K562 (cell line): ENCODE data around the gene WDR76. TPM values are rescaled to one million over a fixed set of nuclear protein-coding genes. Genes with fewer than 3 reads are reported as not detected.
A peak's percentile ranks its signal among the peaks of the same experiment; 100 is the strongest.

Source experiments
- CUX1 ChIP-seq: fragments of 200-800 bp; sonication (Bioruptor generic); IDR thresholded peaks from 2 replicates; pipeline ENCODE4 v1.6.1; 2016; ENCODE audit warnings: missing genetic modification characterization, missing compliant biosample characterization
- KHSRP ChIP-seq: fragments of 450-650 bp; IDR thresholded peaks from 2 replicates; pipeline ENCODE4 v1.6.1; 2017
- MTF1 ChIP-seq: fragments of 250-450 bp; sonication (Bioruptor Pico); IDR thresholded peaks from 2 replicates; pipeline ENCODE4 v1.9.0; 2021; ENCODE audit warnings: moderate library complexity, mild to moderate bottlenecking, inconsistent platforms, borderline replicate concordance
- POLR2B ChIP-seq: fragments of 450-650 bp; IDR thresholded peaks from 2 replicates; pipeline ENCODE4 v1.6.1; 2018; ENCODE audit warnings: low read depth; ENCODE audit not compliant: partially characterized antibody
- PURB ChIP-seq: sonication (generic); formaldehyde crosslinking; IDR thresholded peaks from 2 replicates; pipeline ENCODE4 v1.9.0; 2021; ENCODE audit warnings: low read depth, mild to moderate bottlenecking, missing genetic modification reagents
- RAD21 ChIP-seq, 2 experiments: fragments of 250-450 bp in 1 of 2; fragments of 450-650 bp in 1 of 2; sonication (Bioruptor Pico) in 1 of 2; formaldehyde crosslinking in 1 of 2; IDR thresholded peaks in 1 of 2; conservative IDR thresholded peaks in 1 of 2; 2 replicates each; pipeline versions ENCODE4 v1.4.0 to v1.8.0; 2020 to 2022; ENCODE audit warnings: mild to moderate bottlenecking in 2 of 2, moderate library complexity in 1 of 2
- RBFOX2 ChIP-seq: fragments of 200-400 bp; formaldehyde crosslinking; IDR thresholded peaks from 2 replicates; pipeline ENCODE4 v1.6.1; 2017; ENCODE audit warnings: low read depth, mild to moderate bottlenecking, low read length, moderate library complexity
- polyA plus RNA-seq, 8 experiments: library from polyadenylated mRNA; depleted of rRNA in 4 of 8; stranded (reverse) in 5 of 8; unstranded in 3 of 8; fragments of >200 nt; fragmentation: Nextera tagmentation in 2 of 8; fragmentation: Illumina TruSeq in 1 of 8; extraction: Ambion mirVana in 2 of 8; extraction: Trizol in 1 of 8; gene quantifications; 2 replicates each; pipeline versions ENCODE4 v1.2.1 to v1.2.3, GENCODE V29; 2011 to 2014; ENCODE audit warnings: inconsistent platforms in 1 of 8, missing spikeins in 1 of 8
- total RNA-seq, 7 experiments: library from RNA; depleted of rRNA in 6 of 7; stranded (reverse); fragments of >200 nt in 6 of 7; fragmentation: Illumina TruSeq in 2 of 7; extraction: Trizol in 2 of 7; gene quantifications; 2 replicates each; pipeline versions ENCODE4 v1.2.1 to v1.2.3, GENCODE V29; 2011 to 2021; ENCODE audit warnings: low replicate concordance in 1 of 7
- TF ChIP-seq, protein P1 (sequence below), 2 experiments: fragments of 450-650 bp; IDR thresholded peaks; 2 replicates each; pipeline ENCODE4 v1.6.1; 2016
- TF ChIP-seq, protein P2 (sequence below), 3 experiments: fragments of 200-800 bp in 1 of 3; fragments of 250-450 bp in 1 of 3; fragments of 450-650 bp in 1 of 3; sonication (Bioruptor Pico) in 1 of 3; sonication (Bioruptor generic) in 1 of 3; formaldehyde crosslinking in 1 of 3; IDR thresholded peaks; 2 replicates each; pipeline versions ENCODE4 v1.6.1 to v1.8.0; 2016 to 2022; ENCODE audit warnings: mild to moderate bottlenecking in 2 of 3, missing genetic modification characterization in 2 of 3, missing compliant biosample characterization in 1 of 3, moderate library complexity in 1 of 3
- TF ChIP-seq, protein P3 (sequence below): fragments of 450-650 bp; conservative IDR thresholded peaks from 2 replicates; pipeline ENCODE4 v1.6.1; 2016; ENCODE audit warnings: missing genetic modification characterization, low read depth, mild to moderate bottlenecking, control low read depth, missing compliant biosample characterization
- TF ChIP-seq, protein P4 (sequence below): fragments of 450-650 bp; IDR thresholded peaks from 2 replicates; pipeline ENCODE4 v1.6.1; 2017; ENCODE audit warnings: mild to moderate bottlenecking, moderate library complexity

WDR76 gene
- total and polyA plus RNA-seq, 9 of the 15 experiments (the other 6 are each of a cell fraction or from before 2014, with no cell fraction given), result 9.8 to 69.5 (median 44.4) TPM

- TF ChIP-seq CUX1 (CRISPR knock-in tag) (no peak; the same call in 1 of the 2 replicates), MTF1 (CRISPR knock-in tag) (no peak), RAD21 (CRISPR knock-in tag; conservative IDR thresholded peaks at IDR 0.05 in 1 of 2, IDR thresholded peaks at IDR 0.05 in 1 of 2) (no peak), PURB (no peak), KHSRP (no peak), POLR2B (peak; percentile 93), RBFOX2 (peak; percentile 87)
- TF ChIP-seq, protein P1, sequence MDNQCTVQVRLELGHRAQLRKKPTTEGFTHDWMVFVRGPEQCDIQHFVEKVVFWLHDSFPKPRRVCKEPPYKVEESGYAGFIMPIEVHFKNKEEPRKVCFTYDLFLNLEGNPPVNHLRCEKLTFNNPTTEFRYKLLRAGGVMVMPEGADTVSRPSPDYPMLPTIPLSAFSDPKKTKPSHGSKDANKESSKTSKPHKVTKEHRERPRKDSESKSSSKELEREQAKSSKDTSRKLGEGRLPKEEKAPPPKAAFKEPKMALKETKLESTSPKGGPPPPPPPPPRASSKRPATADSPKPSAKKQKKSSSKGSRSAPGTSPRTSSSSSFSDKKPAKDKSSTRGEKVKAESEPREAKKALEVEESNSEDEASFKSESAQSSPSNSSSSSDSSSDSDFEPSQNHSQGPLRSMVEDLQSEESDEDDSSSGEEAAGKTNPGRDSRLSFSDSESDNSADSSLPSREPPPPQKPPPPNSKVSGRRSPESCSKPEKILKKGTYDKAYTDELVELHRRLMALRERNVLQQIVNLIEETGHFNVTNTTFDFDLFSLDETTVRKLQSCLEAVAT (IDR thresholded peaks at IDR 0.05), result peak in 1 of 2 experiments; percentile 65; a peak in 1 of 4 replicates
- TF ChIP-seq, protein P2, sequence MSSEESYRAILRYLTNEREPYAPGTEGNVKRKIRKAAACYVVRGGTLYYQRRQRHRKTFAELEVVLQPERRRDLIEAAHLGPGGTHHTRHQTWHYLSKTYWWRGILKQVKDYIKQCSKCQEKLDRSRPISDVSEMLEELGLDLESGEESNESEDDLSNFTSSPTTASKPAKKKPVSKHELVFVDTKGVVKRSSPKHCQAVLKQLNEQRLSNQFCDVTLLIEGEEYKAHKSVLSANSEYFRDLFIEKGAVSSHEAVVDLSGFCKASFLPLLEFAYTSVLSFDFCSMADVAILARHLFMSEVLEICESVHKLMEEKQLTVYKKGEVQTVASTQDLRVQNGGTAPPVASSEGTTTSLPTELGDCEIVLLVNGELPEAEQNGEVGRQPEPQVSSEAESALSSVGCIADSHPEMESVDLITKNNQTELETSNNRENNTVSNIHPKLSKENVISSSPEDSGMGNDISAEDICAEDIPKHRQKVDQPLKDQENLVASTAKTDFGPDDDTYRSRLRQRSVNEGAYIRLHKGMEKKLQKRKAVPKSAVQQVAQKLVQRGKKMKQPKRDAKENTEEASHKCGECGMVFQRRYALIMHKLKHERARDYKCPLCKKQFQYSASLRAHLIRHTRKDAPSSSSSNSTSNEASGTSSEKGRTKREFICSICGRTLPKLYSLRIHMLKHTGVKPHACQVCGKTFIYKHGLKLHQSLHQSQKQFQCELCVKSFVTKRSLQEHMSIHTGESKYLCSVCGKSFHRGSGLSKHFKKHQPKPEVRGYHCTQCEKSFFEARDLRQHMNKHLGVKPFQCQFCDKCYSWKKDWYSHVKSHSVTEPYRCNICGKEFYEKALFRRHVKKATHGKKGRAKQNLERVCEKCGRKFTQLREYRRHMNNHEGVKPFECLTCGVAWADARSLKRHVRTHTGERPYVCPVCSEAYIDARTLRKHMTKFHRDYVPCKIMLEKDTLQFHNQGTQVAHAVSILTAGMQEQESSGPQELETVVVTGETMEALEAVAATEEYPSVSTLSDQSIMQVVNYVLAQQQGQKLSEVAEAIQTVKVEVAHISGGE (CRISPR knock-in tag; IDR thresholded peaks at IDR 0.05), result peak in 2 of 3 experiments; percentile 63 to 77; a peak in 3 of 6 replicates
- TF ChIP-seq, protein P3, sequence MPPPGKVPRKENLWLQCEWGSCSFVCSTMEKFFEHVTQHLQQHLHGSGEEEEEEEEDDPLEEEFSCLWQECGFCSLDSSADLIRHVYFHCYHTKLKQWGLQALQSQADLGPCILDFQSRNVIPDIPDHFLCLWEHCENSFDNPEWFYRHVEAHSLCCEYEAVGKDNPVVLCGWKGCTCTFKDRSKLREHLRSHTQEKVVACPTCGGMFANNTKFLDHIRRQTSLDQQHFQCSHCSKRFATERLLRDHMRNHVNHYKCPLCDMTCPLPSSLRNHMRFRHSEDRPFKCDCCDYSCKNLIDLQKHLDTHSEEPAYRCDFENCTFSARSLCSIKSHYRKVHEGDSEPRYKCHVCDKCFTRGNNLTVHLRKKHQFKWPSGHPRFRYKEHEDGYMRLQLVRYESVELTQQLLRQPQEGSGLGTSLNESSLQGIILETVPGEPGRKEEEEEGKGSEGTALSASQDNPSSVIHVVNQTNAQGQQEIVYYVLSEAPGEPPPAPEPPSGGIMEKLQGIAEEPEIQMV (tag), result peak; percentile 75
- TF ChIP-seq, protein P4, sequence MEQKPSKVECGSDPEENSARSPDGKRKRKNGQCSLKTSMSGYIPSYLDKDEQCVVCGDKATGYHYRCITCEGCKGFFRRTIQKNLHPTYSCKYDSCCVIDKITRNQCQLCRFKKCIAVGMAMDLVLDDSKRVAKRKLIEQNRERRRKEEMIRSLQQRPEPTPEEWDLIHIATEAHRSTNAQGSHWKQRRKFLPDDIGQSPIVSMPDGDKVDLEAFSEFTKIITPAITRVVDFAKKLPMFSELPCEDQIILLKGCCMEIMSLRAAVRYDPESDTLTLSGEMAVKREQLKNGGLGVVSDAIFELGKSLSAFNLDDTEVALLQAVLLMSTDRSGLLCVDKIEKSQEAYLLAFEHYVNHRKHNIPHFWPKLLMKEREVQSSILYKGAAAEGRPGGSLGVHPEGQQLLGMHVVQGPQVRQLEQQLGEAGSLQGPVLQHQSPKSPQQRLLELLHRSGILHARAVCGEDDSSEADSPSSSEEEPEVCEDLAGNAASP, result no peak
These were observed 2.2 kb upstream of the WDR76 start, which contains the start of gene MFAP1 (continued) for GRCh38 chr15:43824302-43825246.
